ENCODE results near the gene DRAM2.

The DRAM2 gene

GRCh38 chr1:111164151-111164550 is 24.3 kb upstream of the DRAM2 start:
- no peaks in the 10 kb centered on the region for H3F3A ChIP-seq (ENCODE audit: insufficient read depth, low read length)
- no peaks in the 10 kb centered on the region for H4K20me1 ChIP-seq (ENCODE audit: insufficient read depth, low read length)
- TF ChIP-seq EZH2 (IDR thresholded peaks at IDR 0.05; ENCODE audit: borderline replicate concordance, low read length) (no peak), CTCF (IDR thresholded peaks at IDR 0.05; ENCODE audit: low read length) (no peak)
- no peak overlapping the region for H3K9ac ChIP-seq (ENCODE audit: low read length)
- no peak overlapping the region for H3K4me3 ChIP-seq (ENCODE audit: low read depth, low read length, poor library complexity, severe bottlenecking)
- H3K79me2 ChIP-seq (ENCODE audit: insufficient read depth, low read length), result peaks cover 14% of the 10 kb centered on the region
- H3K36me3 ChIP-seq (ENCODE audit: insufficient read depth, low read length), result peaks cover 86% of the 10 kb centered on the region
- no peaks in the 10 kb centered on the region for H3K4me1 ChIP-seq (ENCODE audit: insufficient read depth, low read length, severe bottlenecking)
- no peaks in the 10 kb centered on the region for H3K9me3 ChIP-seq (ENCODE audit: low read length)
- H2AFZ ChIP-seq (ENCODE audit: low read length), result no peak overlapping the region
- H3K9me2 ChIP-seq (ENCODE audit: low read depth, low read length), result no peaks in the 10 kb centered on the region
- no peaks in the 10 kb centered on the region for H3K27me3 ChIP-seq (ENCODE audit: insufficient read depth, low read length)
- no peak overlapping the region for H3K4me2 ChIP-seq (ENCODE audit: low read length)
- no peak overlapping the region for H3K27ac ChIP-seq (ENCODE audit: low read depth, low read length, poor library complexity, severe bottlenecking)

GRCh38 chr1:111163363-111163762 is 23.5 kb upstream of the DRAM2 start:
- peaks cover 83% of the 10 kb centered on the region for H3K36me3 ChIP-seq (ENCODE audit: insufficient read depth, low read length)
- H3K27ac ChIP-seq (ENCODE audit: low read depth, low read length, poor library complexity, severe bottlenecking), result no peak overlapping the region
- H3F3A ChIP-seq (ENCODE audit: insufficient read depth, low read length), result no peaks in the 10 kb centered on the region
- no peak overlapping the region for H3K4me3 ChIP-seq (ENCODE audit: low read depth, low read length, poor library complexity, severe bottlenecking)
- H3K27me3 ChIP-seq (ENCODE audit: insufficient read depth, low read length), result no peaks in the 10 kb centered on the region
- H3K9ac ChIP-seq (ENCODE audit: low read length), result no peak overlapping the region
- no peaks in the 10 kb centered on the region for H3K4me1 ChIP-seq (ENCODE audit: insufficient read depth, low read length, severe bottlenecking)
- H4K20me1 ChIP-seq (ENCODE audit: insufficient read depth, low read length), result no peaks in the 10 kb centered on the region
- H3K79me2 ChIP-seq (ENCODE audit: insufficient read depth, low read length), result peaks cover 14% of the 10 kb centered on the region
- no peak overlapping the region for H2AFZ ChIP-seq (ENCODE audit: low read length)
- no peaks in the 10 kb centered on the region for H3K9me3 ChIP-seq (ENCODE audit: low read length)
- H3K9me2 ChIP-seq (ENCODE audit: low read depth, low read length), result no peaks in the 10 kb centered on the region
- H3K4me2 ChIP-seq (ENCODE audit: low read length), result no peak overlapping the region
- TF ChIP-seq EZH2 (IDR thresholded peaks at IDR 0.05; ENCODE audit: borderline replicate concordance, low read length), result no peak

GRCh38 chr1:111162488-111162880 is 22.6 kb upstream of the DRAM2 start:
- Histone ChIP-seq H3K4me2 (ENCODE audit: low read length) (no peak overlapping the region), H3K4me1 (ENCODE audit: insufficient read depth, low read length, severe bottlenecking) (no peaks in the 10 kb centered on the region), H3K4me3 (ENCODE audit: low read depth, low read length, poor library complexity, severe bottlenecking) (no peak overlapping the region), H3K9me2 (ENCODE audit: low read depth, low read length) (no peaks in the 10 kb centered on the region), H3K27me3 (ENCODE audit: insufficient read depth, low read length) (no peaks in the 10 kb centered on the region), H3K79me2 (ENCODE audit: insufficient read depth, low read length) (peaks cover 19% of the 10 kb centered on the region), H3K27ac (ENCODE audit: low read depth, low read length, poor library complexity, severe bottlenecking) (no peak overlapping the region), H3K9ac (ENCODE audit: low read length) (no peak overlapping the region), H4K20me1 (ENCODE audit: insufficient read depth, low read length) (no peaks in the 10 kb centered on the region), H3F3A (ENCODE audit: insufficient read depth, low read length) (no peaks in the 10 kb centered on the region), H3K36me3 (ENCODE audit: insufficient read depth, low read length) (peaks cover 80% of the 10 kb centered on the region), H2AFZ (ENCODE audit: low read length) (no peak overlapping the region), H3K9me3 (ENCODE audit: low read length) (no peaks in the 10 kb centered on the region)
- TF ChIP-seq CTCF (IDR thresholded peaks at IDR 0.05; ENCODE audit: low read length) (no peak), EZH2 (IDR thresholded peaks at IDR 0.05; ENCODE audit: borderline replicate concordance, low read length) (no peak)

- Histone ChIP-seq H3K4me1 (ENCODE audit: insufficient read depth, low read length, severe bottlenecking) (no peaks in the 10 kb centered on the region), H3K36me3 (ENCODE audit: insufficient read depth, low read length) (peaks cover 79% of the 10 kb centered on the region), H3K9me2 (ENCODE audit: low read depth, low read length) (no peaks in the 10 kb centered on the region), H4K20me1 (ENCODE audit: insufficient read depth, low read length) (no peaks in the 10 kb centered on the region), H2AFZ (ENCODE audit: low read length) (no peak overlapping the region), H3K9ac (ENCODE audit: low read length) (no peak overlapping the region), H3K4me2 (ENCODE audit: low read length) (no peak overlapping the region), H3F3A (ENCODE audit: insufficient read depth, low read length) (no peaks in the 10 kb centered on the region), H3K9me3 (ENCODE audit: low read length) (no peaks in the 10 kb centered on the region), H3K27me3 (ENCODE audit: insufficient read depth, low read length) (no peaks in the 10 kb centered on the region), H3K79me2 (ENCODE audit: insufficient read depth, low read length) (peaks cover 20% of the 10 kb centered on the region), H3K4me3 (ENCODE audit: low read depth, low read length, poor library complexity, severe bottlenecking) (no peak overlapping the region), H3K27ac (ENCODE audit: low read depth, low read length, poor library complexity, severe bottlenecking) (no peak overlapping the region)
- no peak for TF ChIP-seq EZH2 (IDR thresholded peaks at IDR 0.05; ENCODE audit: borderline replicate concordance, low read length)
- no peak for TF ChIP-seq CTCF (IDR thresholded peaks at IDR 0.05; ENCODE audit: low read length)
Observed at GRCh38 chr1:111161843-111162487, 22.1 kb upstream of the DRAM2 start.

Data from OCI-LY1 (cell line).